ENCODE measurements around the gene C2CD2L. TPM values are rescaled to one million over a fixed set of nuclear protein-coding genes. Genes with fewer than 3 reads are reported as not detected.

C2CD2L gene
- total and polyA plus RNA-seq, 4 donors, result 2.5 to 6.3 (median 4.8) TPM

DNA sequence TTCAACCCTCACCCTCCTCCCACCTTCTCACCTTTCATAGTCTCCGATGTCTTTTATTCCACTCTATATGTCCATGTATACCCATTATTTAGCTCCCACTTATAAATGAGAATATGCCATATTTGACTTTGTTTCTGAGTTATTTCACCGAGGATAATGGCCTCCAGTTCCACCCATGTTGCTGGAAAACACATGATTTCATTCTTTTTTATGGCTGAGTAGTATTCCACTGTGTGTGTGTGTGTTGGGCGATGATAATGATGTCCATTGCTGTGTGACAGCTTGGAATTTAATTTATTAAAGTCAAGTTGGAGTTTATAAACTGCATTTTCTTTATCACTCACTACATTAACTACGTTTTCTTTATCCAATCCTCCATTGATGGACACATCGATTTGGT is 11.1 kb downstream of the C2CD2L start:
- Histone ChIP-seq H3K4me3 (ENCODE audit: low read depth in 1 of 3, low read length in 3 of 3) (no peak overlapping the region), H3K4me1 (ENCODE audit: control insufficient read depth in 4 of 4, insufficient read depth in 4 of 4, low read length in 3 of 4) (peaks cover 6 to 21% (median 17%) of the 10 kb centered on the region in 4 donors), H3K9ac (ENCODE audit: low read depth in 1 of 2, low read length in 2 of 2) (no peak overlapping the region), H3K9me3 (ENCODE audit: control insufficient read depth in 4 of 4, low read length in 3 of 4) (no peaks in the 10 kb centered on the region), H3K27me3 (ENCODE audit: control insufficient read depth in 4 of 4, insufficient read depth in 4 of 4, low read length in 3 of 4) (no peaks in the 10 kb centered on the region), H3K36me3 (ENCODE audit: control insufficient read depth in 4 of 4, insufficient read depth in 3 of 4, low read depth in 1 of 4, low read length in 3 of 4) (peaks cover 0 to 20% (median 8%) of the 10 kb centered on the region in 4 donors), H3K27ac (ENCODE audit: low read depth in 1 of 2, low read length in 2 of 2) (no peak overlapping the region)
- TF ChIP-seq ZBTB33 (IDR thresholded peaks at IDR 0.05), result no peak
- TF ChIP-seq JUND (IDR thresholded peaks at IDR 0.05), result no peak
- TF ChIP-seq FOXA1 (IDR thresholded peaks at IDR 0.05), result no peak
- no peak for TF ChIP-seq HNF4G (IDR thresholded peaks at IDR 0.05)
- no peak for TF ChIP-seq EGR1 (IDR thresholded peaks at IDR 0.05; ENCODE audit: low read depth in 2 of 2)
- TF ChIP-seq HNF4A (conservative IDR thresholded peaks at IDR 0.05), result no peak
- TF ChIP-seq YY1 (IDR thresholded peaks at IDR 0.05), result no peak
- no peak for TF ChIP-seq SP1 (IDR thresholded peaks at IDR 0.05)
- no peak for TF ChIP-seq RAD21 (IDR thresholded peaks at IDR 0.05)
- TF ChIP-seq REST (IDR thresholded peaks at IDR 0.05), result no peak
- no peak for TF ChIP-seq ATF3 (IDR thresholded peaks at IDR 0.05)
- no peak for TF ChIP-seq RXRA (IDR thresholded peaks at IDR 0.05)
- no peak for TF ChIP-seq TAF1 (conservative IDR thresholded peaks at IDR 0.05)
- no peak for TF ChIP-seq GABPA (IDR thresholded peaks at IDR 0.05 in 1 of 2, conservative IDR thresholded peaks at IDR 0.05 in 1 of 2)
- no peak for TF ChIP-seq FOXA2 (IDR thresholded peaks at IDR 0.05)
- no peak for TF ChIP-seq CTCF (IDR thresholded peaks at IDR 0.05; ENCODE audit: low read depth, low read length, missing input control)
- no peak for TF ChIP-seq NR2F2 (IDR thresholded peaks at IDR 0.05)
- no peak for TF ChIP-seq MAX (IDR thresholded peaks at IDR 0.05)
- no peak for DNase-seq (ENCODE audit: low spot score)
- 97% methylated on average over 5 of the region's 5 CpGs for WGBS

All from liver (tissue), 9 donors.